ENCODE results near the gene COX10. TPM values are rescaled to one million over a fixed set of nuclear protein-coding genes. Genes with fewer than 3 reads are reported as not detected.

Gene COX10
- total RNA-seq, 4 donors from 2014 or later, result 23.9 to 90.9 (median 64.4) TPM

- no peaks in the 10 kb centered on the region for H3K9me3 ChIP-seq
- H3K27me3 ChIP-seq, result no peaks in the 10 kb centered on the region
- peaks cover 0 to 4% (median 0%) of the 10 kb centered on the region in 4 donors for H3K4me1 ChIP-seq
- peak overlapping the region in 2 of 4 donors; percentile 38 to 50 for H3K27ac ChIP-seq
- DNase-seq, result no peak
- H3K36me3 ChIP-seq, result no peaks in the 10 kb centered on the region
- TF ChIP-seq CTCF (IDR thresholded peaks at IDR 0.05) (no peak), POLR2A (IDR thresholded peaks at IDR 0.05) (no peak)
- no peak overlapping the region for H3K4me3 ChIP-seq
These were observed 43.8 kb downstream of the COX10 start for GRCh38 chr17:14113137-14113536.

DNA sequence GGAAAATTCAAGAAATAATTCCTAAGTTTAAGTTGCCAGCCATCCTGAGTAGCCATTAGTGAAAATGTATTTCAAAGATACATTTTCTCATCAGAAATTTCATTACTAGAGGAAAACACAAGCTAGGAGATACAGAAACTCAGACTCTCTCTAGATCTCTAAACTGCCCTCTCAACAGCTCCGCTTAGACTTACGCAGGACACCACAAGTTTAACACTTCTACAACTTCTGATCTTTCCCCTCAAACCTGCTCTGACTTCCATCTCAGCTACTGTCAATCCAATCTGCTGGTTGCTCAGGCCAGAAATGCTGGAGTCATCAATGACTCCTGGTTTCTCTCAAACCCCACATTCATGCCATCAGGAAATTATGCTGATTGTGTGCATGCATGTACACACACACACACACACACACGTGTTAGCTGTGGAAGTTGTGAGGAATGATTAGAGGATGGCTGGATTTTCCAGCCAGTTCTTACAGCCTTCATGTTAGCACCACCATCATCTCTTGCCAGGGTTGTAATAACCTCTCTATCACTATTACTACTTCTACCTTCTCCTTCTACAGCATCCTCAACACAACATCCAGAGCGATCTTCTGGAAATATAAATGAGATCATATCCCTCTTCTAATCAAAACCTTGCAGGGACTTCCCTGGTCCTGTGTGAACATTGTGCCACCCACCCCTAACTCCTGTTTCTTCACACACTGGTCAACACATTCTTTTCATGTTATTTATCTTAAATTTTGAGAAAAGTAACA, 47.1 kb downstream of the COX10 start:
- Histone ChIP-seq H3K4me1 (peaks cover 0 to 3% (median 0%) of the 10 kb centered on the region in 4 donors), H3K27me3 (no peaks in the 10 kb centered on the region), H3K9me3 (no peaks in the 10 kb centered on the region), H3K4me3 (no peak overlapping the region), H3K36me3 (no peaks in the 10 kb centered on the region), H3K27ac (no peak overlapping the region)
- no peak for DNase-seq
- TF ChIP-seq POLR2A (IDR thresholded peaks at IDR 0.05) (no peak), CTCF (IDR thresholded peaks at IDR 0.05) (no peak)

DNA sequence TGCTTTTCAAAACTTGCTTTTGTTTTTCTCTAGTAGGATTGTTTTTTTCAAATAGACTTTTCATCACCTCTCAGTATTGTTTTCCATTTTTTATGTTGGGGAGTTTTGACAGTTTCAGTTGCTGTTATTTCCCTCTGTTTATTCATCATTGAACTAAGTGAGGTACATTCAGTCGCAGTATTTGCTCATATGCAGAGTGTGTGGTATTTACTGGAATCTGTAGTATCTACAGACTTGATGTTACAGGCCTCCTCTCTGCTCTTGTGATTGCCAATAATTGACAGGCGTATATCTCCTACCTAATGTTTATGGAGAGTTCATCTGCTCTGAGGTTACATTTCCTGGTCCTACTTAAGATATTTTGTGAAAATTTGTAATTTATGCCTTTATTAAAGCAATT, 49.6 kb downstream of the COX10 start:
- no peaks in the 10 kb centered on the region for H3K9me3 ChIP-seq
- H3K4me3 ChIP-seq, result no peak overlapping the region
- H3K27me3 ChIP-seq, result no peaks in the 10 kb centered on the region
- peaks cover 0 to 5% (median 0%) of the 10 kb centered on the region in 4 donors for H3K4me1 ChIP-seq
- no peak for DNase-seq
- TF ChIP-seq CTCF (IDR thresholded peaks at IDR 0.05) (no peak), POLR2A (IDR thresholded peaks at IDR 0.05) (no peak)
- no peak overlapping the region for H3K27ac ChIP-seq
- H3K36me3 ChIP-seq, result no peaks in the 10 kb centered on the region

DNA sequence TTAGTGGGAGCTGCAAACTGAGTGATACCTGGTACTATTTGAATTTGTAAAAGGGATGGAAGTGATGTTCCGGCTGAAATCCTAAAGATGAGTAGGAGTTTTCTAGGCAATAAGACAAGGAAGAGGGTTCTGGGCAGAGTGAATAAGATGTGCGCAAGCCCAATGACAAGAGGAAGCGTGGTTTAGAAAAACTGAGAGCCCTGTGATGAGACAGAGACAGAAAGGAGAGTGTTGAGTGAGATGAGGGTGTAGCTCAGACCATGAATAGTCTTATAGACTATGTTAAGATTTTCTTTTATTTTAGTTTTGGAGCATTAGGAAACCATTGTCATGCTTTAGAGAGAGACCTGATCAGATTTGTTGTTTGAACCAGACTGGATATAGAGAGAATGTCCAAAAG, 50.2 kb downstream of the COX10 start:
- no peaks in the 10 kb centered on the region for H3K27me3 ChIP-seq
- H3K9me3 ChIP-seq, result no peaks in the 10 kb centered on the region
- TF ChIP-seq POLR2A (IDR thresholded peaks at IDR 0.05) (no peak), CTCF (IDR thresholded peaks at IDR 0.05) (no peak)
- no peak overlapping the region for H3K27ac ChIP-seq
- no peak overlapping the region for H3K4me3 ChIP-seq
- H3K4me1 ChIP-seq, result peaks cover 0 to 10% (median 0%) of the 10 kb centered on the region in 4 donors
- no peak for DNase-seq
- H3K36me3 ChIP-seq, result no peaks in the 10 kb centered on the region

DNA sequence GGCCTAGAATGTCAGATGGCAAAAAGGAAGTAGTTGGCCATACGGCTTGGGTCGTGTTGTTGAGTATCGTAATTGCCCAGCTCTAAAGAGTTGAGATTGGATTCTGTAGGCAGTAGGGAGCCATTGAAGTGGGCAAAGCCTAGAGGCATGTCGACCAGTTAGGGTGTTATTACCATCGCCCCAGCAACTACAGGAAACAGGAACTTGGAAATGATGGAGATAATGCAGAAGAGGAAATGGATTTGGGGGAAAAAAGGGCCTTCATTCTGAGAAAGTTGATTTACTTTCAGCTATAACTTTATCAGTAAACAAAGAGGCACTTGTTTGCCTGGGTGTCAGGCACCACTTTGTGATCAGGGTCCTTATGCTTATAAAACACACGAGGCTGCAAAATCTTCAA, 52.6 kb downstream of the COX10 start:
- no peak for DNase-seq
- TF ChIP-seq POLR2A (IDR thresholded peaks at IDR 0.05) (no peak), CTCF (IDR thresholded peaks at IDR 0.05) (no peak)

More for the DNA sequence above, 52.6 kb downstream of the COX10 start:
- no peak overlapping the region for H3K27ac ChIP-seq
- no peaks in the 10 kb centered on the region for H3K36me3 ChIP-seq
- no peaks in the 10 kb centered on the region for H3K9me3 ChIP-seq
- no peak overlapping the region for H3K4me3 ChIP-seq
- peaks cover 0 to 16% (median 0%) of the 10 kb centered on the region in 4 donors for H3K4me1 ChIP-seq
- H3K27me3 ChIP-seq, result no peaks in the 10 kb centered on the region
